ENCODE data around the gene RFX5. TPM values are rescaled to one million over a fixed set of nuclear protein-coding genes. Genes with fewer than 3 reads are reported as not detected.

Gene RFX5
- total and polyA plus RNA-seq, 2 experiments from 2014 or later = 11.3 to 20.0 TPM

- peaks cover 18% of the 10 kb centered on the region for H3K36me3 ChIP-seq (ENCODE audit: low read depth)
These were observed 34.6 kb downstream of the RFX5 start for GRCh38 chr1:151312411-151312810.

GRCh38 chr1:151311589-151312331, 35.3 kb downstream of the RFX5 start:
- H3K27me3 ChIP-seq (replicated peaks; ENCODE audit: insufficient read depth) = no peaks in the 10 kb centered on the region
- no peak overlapping the region for H2AFZ ChIP-seq
- H3K27ac ChIP-seq = peak overlapping the region; percentile 87
- H3K79me2 ChIP-seq (ENCODE audit: insufficient read depth) = peaks cover 65% of the 10 kb centered on the region
- no peaks in the 10 kb centered on the region for H3K9me3 ChIP-seq (ENCODE audit: low read depth)
- peaks cover 44% of the 10 kb centered on the region for H3K4me1 ChIP-seq (ENCODE audit: insufficient read depth)
- peak; percentile 100 for DNase-seq
- in situ Hi-C loops (cut with MboI) = no loop called here
- H3K4me2 ChIP-seq (ENCODE audit: unreplicated experiment) = peak overlapping the region; percentile 75
- H3F3A ChIP-seq (ENCODE audit: insufficient read depth) = peaks cover 49% of the 10 kb centered on the region
- TF ChIP-seq EZH2 (IDR thresholded peaks at IDR 0.05; ENCODE audit: insufficient read depth, poor library complexity, severe bottlenecking) = no peak
- 40 to 43% methylated on average over 7 of the region's 7 CpGs for WGBS, 2 experiments (ENCODE audit: low coverage in 1 of 2, low lambda C conversion rate in 2 of 2, missing lambda C conversion rate in 2 of 2)
- H3K36me3 ChIP-seq (ENCODE audit: low read depth) = peaks cover 24% of the 10 kb centered on the region
- peaks cover 10% of the 10 kb centered on the region; the same call in 1 of the 2 replicates for H4K20me1 ChIP-seq (ENCODE audit: insufficient read depth)
- peak overlapping the region; percentile 65 for H3K9ac ChIP-seq
- peak overlapping the region; percentile 9; the same call in 1 of the 2 replicates for H3K4me3 ChIP-seq
- no peaks in the 10 kb centered on the region for H3K9me2 ChIP-seq (ENCODE audit: insufficient read depth)

More at GRCh38 chr1:151312411-151312810, 34.6 kb downstream of the RFX5 start:
- no peak for TF ChIP-seq EZH2 (IDR thresholded peaks at IDR 0.05; ENCODE audit: insufficient read depth, poor library complexity, severe bottlenecking)
- TF ChIP-seq EZH2phosphoT487 (IDR thresholded peaks at IDR 0.05; ENCODE audit: insufficient read depth, low read depth) = no peak
- no peaks in the 10 kb centered on the region for H3K9me3 ChIP-seq (ENCODE audit: low read depth)
- H3K27me3 ChIP-seq (replicated peaks; ENCODE audit: insufficient read depth) = no peaks in the 10 kb centered on the region
- no peak overlapping the region for H3K4me3 ChIP-seq
- no peaks in the 10 kb centered on the region for H3K9me2 ChIP-seq (ENCODE audit: insufficient read depth)
- peak overlapping the region; percentile 68 for H3K4me2 ChIP-seq (ENCODE audit: unreplicated experiment)
- peaks cover 70% of the 10 kb centered on the region for H3K79me2 ChIP-seq (ENCODE audit: insufficient read depth)
- peak overlapping the region; percentile 87 for H3K27ac ChIP-seq
- WGBS, 2 experiments (ENCODE audit: low coverage in 1 of 2, low lambda C conversion rate in 2 of 2, missing lambda C conversion rate in 2 of 2) = 34 to 40% methylated on average over 4 of the region's 4 CpGs
- H3F3A ChIP-seq (ENCODE audit: insufficient read depth) = peaks cover 49% of the 10 kb centered on the region
- DNase-seq = peak; percentile 57
- peak overlapping the region; percentile 65 for H3K9ac ChIP-seq
- peaks cover 10% of the 10 kb centered on the region; the same call in 1 of the 2 replicates for H4K20me1 ChIP-seq (ENCODE audit: insufficient read depth)
- peaks cover 44% of the 10 kb centered on the region for H3K4me1 ChIP-seq (ENCODE audit: insufficient read depth)
- in situ Hi-C loops (cut with MboI) = no loop called here
- H2AFZ ChIP-seq = no peak overlapping the region

GRCh38 chr1:151311011-151311410, 36.0 kb downstream of the RFX5 start:
- Histone ChIP-seq H3K27me3 (replicated peaks; ENCODE audit: insufficient read depth) (no peaks in the 10 kb centered on the region), H3F3A (ENCODE audit: insufficient read depth) (peaks cover 49% of the 10 kb centered on the region), H3K79me2 (ENCODE audit: insufficient read depth) (peaks cover 64% of the 10 kb centered on the region), H2AFZ (no peak overlapping the region), H3K27ac (peak overlapping the region; percentile 71), H3K4me3 (no peak overlapping the region), H3K4me1 (ENCODE audit: insufficient read depth) (peaks cover 44% of the 10 kb centered on the region), H3K9me2 (ENCODE audit: insufficient read depth) (no peaks in the 10 kb centered on the region), H3K4me2 (ENCODE audit: unreplicated experiment) (peak overlapping the region; percentile 75), H4K20me1 (ENCODE audit: insufficient read depth) (peaks cover 10% of the 10 kb centered on the region; the same call in 1 of the 2 replicates), H3K9ac (peak overlapping the region; percentile 40), H3K36me3 (ENCODE audit: low read depth) (peaks cover 24% of the 10 kb centered on the region), H3K9me3 (ENCODE audit: low read depth) (no peaks in the 10 kb centered on the region)
- in situ Hi-C loops (cut with MboI) = no loop called here
- TF ChIP-seq EZH2phosphoT487 (IDR thresholded peaks at IDR 0.05; ENCODE audit: insufficient read depth, low read depth) (no peak), EZH2 (IDR thresholded peaks at IDR 0.05; ENCODE audit: insufficient read depth, poor library complexity, severe bottlenecking) (no peak)
- DNase-seq = peak; percentile 44
- WGBS, 2 experiments (ENCODE audit: low coverage in 1 of 2, low lambda C conversion rate in 2 of 2, missing lambda C conversion rate in 2 of 2) = 84% methylated on average over 4 of the region's 4 CpGs

- H3K27me3 ChIP-seq (replicated peaks; ENCODE audit: insufficient read depth) = no peaks in the 10 kb centered on the region
- H3K9ac ChIP-seq = no peak overlapping the region
- no peak overlapping the region for H3K4me3 ChIP-seq
- peaks cover 60% of the 10 kb centered on the region for H3K79me2 ChIP-seq (ENCODE audit: insufficient read depth)
- peaks cover 36% of the 10 kb centered on the region for H3K36me3 ChIP-seq (ENCODE audit: low read depth)
- H3K4me2 ChIP-seq (ENCODE audit: unreplicated experiment) = no peak overlapping the region
- in situ Hi-C loops (cut with MboI) = no loop called here
- no peak overlapping the region for H3K27ac ChIP-seq
- H3K9me3 ChIP-seq (ENCODE audit: low read depth) = no peaks in the 10 kb centered on the region
- TF ChIP-seq EZH2phosphoT487 (IDR thresholded peaks at IDR 0.05; ENCODE audit: insufficient read depth, low read depth) = no peak
- TF ChIP-seq EZH2 (IDR thresholded peaks at IDR 0.05; ENCODE audit: insufficient read depth, poor library complexity, severe bottlenecking) = no peak
- H4K20me1 ChIP-seq (ENCODE audit: insufficient read depth) = peaks cover 10% of the 10 kb centered on the region; the same call in 1 of the 2 replicates
- DNase-seq = no peak
- no peaks in the 10 kb centered on the region for H3K9me2 ChIP-seq (ENCODE audit: insufficient read depth)
- H2AFZ ChIP-seq = no peak overlapping the region
- peaks cover 43% of the 10 kb centered on the region for H3K4me1 ChIP-seq (ENCODE audit: insufficient read depth)
- 77 to 84% methylated on average over 7 of the region's 7 CpGs for WGBS, 2 experiments (ENCODE audit: low coverage in 1 of 2, low lambda C conversion rate in 2 of 2, missing lambda C conversion rate in 2 of 2)
- H3F3A ChIP-seq (ENCODE audit: insufficient read depth) = peaks cover 49% of the 10 kb centered on the region
These were observed 37.2 kb downstream of the RFX5 start for GRCh38 chr1:151309811-151310323.
